ENCODE measurements around the gene MYH11.

DNA sequence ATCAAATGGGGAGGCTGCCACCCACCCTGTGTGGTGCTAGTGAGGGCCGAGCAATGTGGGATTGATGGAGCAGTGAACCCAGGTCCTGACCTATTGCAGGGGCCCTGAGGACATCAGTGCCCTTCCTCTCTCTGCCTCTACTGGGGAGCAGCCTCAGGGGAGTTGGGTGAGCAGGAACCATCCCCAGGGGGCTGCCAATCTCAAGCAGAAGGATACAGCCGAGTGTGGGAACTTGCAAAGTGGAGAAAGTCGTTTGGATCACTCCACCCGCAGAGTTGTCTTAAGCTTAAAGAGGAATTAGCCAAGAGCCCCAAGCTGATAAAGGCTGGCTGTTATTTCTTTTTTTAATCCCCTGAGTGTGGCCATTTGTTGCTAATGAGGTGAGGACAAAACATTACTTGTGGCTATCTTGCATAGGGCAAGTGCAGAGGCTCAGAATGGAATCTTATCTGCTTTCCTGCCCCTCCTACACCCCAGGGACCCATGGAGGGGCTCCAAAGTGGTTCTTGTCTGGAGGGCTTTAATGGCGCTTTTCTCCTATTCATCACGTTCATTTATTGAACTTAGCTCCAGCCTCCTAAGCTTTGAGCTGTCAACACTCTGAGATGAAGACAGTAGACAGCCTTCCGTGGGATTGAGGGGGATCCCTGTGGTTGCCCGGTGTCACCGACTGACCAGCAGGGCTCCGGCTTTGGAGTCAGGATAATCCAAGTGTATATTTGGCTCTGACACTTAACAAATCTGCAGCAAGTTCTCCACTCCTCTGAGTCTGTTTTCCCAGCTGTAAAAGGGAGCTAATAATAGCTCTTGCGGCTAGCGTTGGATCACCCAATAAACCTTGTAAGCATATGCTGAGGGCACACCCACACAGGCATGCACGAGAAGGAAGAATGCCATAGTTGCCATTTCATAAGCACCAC, 45.1 kb downstream of the MYH11 start:
- TF ChIP-seq, protein P1, sequence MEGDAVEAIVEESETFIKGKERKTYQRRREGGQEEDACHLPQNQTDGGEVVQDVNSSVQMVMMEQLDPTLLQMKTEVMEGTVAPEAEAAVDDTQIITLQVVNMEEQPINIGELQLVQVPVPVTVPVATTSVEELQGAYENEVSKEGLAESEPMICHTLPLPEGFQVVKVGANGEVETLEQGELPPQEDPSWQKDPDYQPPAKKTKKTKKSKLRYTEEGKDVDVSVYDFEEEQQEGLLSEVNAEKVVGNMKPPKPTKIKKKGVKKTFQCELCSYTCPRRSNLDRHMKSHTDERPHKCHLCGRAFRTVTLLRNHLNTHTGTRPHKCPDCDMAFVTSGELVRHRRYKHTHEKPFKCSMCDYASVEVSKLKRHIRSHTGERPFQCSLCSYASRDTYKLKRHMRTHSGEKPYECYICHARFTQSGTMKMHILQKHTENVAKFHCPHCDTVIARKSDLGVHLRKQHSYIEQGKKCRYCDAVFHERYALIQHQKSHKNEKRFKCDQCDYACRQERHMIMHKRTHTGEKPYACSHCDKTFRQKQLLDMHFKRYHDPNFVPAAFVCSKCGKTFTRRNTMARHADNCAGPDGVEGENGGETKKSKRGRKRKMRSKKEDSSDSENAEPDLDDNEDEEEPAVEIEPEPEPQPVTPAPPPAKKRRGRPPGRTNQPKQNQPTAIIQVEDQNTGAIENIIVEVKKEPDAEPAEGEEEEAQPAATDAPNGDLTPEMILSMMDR (IDR thresholded peaks at IDR 0.05), result no peak
- peak in 1 of 2 donors; percentile 19 for TF ChIP-seq POLR2AphosphoS5 (IDR thresholded peaks at IDR 0.05)
- no peak for TF ChIP-seq POLR2A (IDR thresholded peaks at IDR 0.05)
- no peak for TF ChIP-seq EP300 (IDR thresholded peaks at IDR 0.05)
